ENCODE measurements around the gene NTF4.
"Not testable (repeated sequence)": the region's sequence is repeated elsewhere in the genome, so short reads cannot be mapped to it uniquely, and the experiment has no call there.

NTF4 gene

DNA sequence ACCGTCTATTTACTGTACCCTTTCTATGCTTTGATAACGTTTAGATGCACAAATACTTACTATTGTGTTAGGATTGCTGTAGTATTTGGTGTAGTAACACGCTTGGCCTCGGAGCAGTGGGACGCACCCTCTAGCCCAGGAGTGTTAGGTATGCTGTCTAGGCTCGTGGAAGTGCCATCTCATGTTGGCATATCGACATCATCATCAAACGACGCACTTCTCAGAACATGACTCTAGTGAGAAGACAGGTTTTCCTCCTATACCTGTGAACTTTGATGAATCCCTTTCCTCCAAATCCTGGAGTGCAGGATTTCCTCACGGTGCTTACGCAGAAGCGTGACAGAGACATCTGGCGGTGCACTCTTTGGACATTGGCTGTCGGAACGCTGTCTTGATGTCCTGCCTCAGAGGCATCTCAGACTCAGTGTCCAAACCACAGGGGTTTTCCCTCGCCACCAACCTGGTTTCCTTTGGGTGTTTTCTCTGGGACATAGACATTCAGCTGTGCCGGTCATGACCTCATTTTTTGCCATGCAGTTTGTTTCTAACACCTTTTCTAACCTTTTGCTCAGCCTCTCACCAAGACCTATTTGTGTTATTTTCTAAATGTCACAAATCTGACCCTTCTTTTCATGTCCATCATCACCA lies 26.9 kb upstream of the NTF4 start:
- DNase-seq (ENCODE audit: low spot score) = no peak

DNA sequence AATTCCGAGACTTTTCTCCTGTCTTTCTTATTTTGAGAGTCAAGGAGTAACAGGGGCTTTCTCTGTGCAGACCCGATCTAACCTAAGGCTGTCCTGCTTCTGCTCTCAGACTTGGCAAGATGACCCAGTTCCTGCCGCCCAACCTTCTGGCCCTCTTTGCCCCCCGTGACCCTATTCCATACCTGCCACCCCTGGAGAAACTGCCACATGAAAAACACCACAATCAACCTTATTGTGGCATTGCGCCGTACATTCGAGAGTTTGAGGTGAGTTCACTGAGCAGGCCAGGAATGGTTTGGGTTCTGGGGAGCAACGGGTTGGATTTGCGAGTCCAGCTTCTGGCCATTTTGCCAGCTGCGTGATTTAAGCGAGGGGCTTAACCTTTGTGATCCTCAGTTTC lies 21.7 kb upstream of the NTF4 start:
- no peak for DNase-seq (ENCODE audit: low spot score)

DNA sequence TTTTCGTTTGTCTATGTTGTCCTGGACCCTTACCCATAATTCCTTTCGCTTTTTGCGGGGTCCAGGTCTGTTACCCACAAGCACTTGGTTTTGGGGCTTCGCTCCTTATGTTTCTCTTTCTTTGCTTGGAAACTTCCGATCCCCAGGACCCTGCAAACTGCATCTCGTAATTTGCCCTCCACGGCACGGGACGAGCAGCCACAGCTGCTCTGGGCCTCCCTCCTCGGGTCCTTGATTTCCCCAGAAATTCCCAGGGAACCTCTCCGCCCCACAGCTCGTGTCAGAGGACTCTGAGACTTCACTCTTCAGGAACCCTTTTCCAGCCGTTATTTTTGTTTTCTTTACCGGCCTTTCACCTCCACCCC lies 21.2 kb upstream of the NTF4 start:
- no peak for DNase-seq (ENCODE audit: low spot score)

DNA sequence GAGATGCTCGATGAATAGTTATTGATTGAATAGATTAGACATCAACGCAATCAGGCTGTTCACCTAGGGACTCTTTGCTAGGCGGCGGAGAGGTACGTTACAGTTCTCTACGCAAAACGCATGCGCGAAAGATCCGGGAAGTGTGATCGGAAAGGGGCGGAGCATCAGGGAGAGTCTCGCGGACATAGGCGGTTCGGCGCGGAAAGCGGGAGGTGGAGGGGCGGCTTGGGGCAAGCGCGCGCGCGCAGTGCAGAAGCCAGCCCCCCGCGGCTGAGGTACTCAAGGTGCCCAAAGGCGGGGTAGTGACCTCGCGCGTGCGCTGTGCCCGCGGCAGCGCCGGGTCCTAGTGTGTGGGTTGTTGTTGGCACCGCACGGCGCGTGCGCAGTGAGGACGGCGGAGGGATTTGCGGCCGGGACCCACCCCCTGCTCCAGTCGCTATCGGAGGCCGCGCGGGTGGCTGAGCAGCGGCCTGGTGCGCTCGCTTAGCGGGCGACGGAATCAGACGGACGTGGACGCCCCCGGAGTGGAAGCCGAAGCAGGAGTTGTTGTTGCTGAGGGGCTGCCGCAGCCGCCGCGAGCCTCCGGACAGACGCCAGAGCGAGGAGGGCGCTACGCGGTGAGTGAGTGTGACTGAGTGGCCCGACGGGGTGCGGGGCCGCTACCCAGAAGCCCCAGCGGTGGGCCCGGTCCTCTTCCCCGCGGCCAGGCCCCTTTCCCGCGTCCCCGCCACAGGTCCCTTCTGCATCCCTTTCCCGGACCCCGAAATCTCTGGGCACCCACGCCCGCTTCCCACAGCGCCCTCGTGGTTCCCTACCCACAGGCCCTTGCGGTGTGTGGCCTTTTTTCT lies 20.6 kb upstream of the NTF4 start, which contains the start of gene SNRNP70:
TSS of gene SNRNP70 (plus strand) at position 432 of the 848 bp plus-strand sequence. CDS start 964 bp downstream, outside the sequence.
- peak; percentile 100 for DNase-seq (ENCODE audit: low spot score)

DNA sequence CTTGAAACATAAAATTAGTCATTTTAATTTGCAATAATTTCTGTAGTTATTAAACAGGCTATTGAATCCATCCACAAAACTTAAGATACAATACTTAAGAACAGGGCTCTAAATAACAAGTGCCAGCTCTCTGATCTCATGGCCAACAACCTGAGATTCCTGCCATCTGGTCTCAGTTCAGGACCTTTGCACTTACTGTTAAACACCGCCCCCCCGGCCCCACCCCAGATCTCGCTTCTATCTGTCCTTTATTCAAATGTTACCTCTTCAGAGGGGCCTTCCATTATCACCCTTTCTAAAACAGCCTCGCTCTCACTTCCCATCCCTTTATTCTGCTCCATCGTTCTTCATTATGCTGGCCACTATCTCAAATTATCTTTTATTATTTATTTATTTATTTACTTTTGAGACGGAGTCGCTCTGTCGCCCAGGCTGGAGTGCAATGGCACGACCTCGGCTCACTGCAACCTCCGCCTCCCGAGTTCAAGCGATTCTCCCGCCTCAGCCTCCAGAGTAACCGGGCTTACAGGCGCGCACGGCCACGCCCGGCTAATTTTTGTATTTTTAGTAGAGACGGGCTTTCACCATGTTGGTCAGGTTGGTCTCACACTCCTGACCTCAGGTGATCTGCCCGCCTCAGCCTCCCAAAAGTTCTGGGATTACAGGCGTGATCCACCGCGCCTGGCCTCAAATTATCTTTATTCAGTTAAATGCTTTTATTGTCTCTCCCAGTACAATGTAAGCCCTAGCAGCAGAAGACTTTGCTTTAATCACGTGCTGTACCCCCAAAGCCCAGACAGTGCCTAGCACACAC lies 19.8 kb upstream of the NTF4 start:
- DNase-seq (ENCODE audit: low spot score) = no peak

DNA sequence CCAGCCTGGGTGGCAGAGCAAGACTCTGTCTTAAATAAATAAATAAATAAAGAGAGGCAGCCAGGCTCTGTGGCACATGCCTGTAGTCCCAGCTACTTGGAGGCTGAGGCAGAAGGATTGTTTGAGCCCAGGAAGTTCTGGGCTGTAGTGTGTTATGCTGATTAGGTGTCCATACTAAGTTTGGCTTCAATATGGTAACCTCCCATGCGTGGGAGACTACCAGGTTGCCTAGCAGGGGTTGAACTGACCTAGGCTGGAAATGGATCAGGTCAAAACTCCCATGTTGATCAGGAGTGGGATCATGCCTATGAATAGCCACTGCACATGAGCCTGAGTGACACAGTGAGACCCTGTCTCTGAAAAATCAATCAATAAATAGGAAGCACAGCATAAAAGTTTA lies 16.7 kb upstream of the NTF4 start:
- no peak for DNase-seq (ENCODE audit: low spot score)

DNA sequence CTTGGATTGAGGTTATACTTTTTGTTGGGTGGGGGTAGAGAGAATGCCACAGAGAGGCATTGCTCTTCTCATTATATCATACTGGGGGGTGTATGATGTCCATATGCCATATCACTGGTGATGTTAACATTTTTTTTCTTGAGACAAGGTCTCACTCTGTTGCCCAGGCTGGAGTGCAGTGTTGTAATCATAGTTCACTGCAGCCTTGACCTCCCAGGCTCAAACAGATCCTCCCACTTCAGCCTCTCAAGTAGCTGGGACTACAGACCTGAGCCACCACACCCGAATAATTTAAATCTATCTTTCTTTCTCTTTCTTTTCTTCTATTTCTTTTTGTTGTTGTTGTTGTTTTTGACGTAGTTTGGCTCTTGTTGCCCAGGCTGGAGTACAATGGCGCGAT lies 15.8 kb upstream of the NTF4 start:
- DNase-seq (ENCODE audit: low spot score) = no peak

DNA sequence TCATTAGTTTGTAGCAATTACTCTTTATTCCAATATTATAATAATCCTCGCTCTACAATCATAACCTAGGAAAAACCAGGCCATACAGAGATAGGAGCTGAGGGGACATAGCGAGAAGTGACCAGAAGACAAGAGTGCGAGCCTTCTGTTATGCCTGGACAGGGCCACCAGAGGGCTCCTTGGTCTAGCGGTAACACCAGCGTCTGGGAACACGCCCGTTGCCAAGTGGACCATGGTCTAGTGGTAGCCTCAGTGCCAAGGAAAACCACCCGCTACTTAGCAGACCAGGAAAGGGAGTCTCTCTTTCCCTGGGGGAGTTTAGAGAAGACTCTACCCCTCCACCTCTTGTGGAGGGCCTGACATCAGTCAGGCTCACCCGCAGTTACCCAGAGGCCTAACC lies 10.3 kb upstream of the NTF4 start:
- not testable (repeated sequence) for DNase-seq (ENCODE audit: low spot score)

DNA sequence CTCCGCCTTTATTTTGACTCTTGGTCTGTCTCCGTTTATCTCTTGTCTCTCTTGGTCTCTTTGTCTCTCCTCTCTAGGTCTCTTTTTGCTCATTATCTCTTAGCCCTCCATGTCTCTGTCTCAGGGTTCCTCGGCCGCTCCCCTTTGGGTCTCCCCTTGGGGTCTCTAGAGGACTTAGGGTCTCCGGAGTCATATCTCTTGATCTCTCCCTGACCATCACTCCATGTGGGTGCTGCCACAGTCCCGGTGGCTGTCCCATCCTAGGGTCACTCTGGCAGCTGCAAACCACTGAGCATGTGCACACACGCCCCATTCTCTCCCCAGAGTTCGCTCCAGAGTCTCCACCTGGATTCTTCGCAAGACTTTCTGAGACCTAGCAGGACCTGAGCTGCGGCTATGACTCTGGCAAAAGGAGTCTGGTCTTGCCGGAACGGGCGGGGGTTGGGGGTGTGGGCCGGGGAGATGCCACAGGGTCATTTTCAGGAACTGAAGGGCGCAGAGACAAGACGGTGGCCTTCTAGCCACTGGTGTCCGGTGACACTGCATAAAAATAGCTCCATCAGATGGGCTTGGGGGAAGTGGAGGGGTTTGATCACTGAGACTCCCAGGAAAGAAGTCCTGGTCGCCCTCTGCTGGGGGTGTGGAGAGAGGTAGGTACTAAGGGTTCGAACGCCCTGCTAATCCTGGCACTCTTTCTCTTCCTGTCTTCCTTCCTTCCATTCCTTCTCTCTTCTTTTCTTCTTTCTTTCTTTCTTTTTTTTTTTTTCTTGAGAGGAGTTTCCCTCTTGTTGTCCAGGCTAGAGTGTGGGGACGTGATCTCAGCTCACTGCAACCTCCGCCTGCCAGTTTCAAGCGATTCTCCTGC lies 9.1 kb upstream of the NTF4 start:
- no peak for DNase-seq (ENCODE audit: low spot score)

DNA sequence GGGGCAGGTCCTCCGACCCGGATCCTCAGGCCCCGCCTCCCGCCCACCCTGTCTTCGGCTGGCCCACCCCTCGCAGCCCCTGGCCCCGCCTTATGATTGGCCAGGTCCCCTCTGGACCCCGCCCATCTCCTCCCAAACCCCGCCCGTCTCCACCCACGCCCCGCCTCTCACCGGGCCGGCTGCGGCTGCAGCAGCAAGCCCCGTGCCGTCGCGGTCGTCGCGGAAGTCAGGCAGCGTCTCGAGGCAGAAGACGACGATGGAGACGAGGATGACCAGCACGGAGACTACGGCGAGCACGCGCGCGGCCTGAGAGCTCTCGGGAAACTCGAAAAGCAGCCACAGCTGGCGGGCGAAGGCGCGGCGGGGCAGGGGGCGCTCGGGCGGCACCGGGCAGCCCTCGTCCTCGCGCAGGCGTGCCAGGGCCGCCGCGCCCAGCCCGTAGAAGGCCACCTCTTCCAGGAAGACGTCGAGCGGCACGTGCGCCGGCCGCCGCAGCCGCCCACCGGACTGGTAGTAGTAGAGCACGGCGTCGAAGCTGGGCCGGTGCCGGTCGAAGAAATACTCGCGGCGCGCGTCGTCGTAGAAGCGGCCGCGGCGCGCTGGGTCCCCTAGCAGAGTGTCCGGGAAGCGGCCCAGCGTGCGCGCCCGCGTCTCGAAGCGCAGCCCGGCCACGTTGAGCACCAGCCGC lies 7.4 kb upstream of the NTF4 start:
- DNase-seq (ENCODE audit: low spot score) = no peak

DNA sequence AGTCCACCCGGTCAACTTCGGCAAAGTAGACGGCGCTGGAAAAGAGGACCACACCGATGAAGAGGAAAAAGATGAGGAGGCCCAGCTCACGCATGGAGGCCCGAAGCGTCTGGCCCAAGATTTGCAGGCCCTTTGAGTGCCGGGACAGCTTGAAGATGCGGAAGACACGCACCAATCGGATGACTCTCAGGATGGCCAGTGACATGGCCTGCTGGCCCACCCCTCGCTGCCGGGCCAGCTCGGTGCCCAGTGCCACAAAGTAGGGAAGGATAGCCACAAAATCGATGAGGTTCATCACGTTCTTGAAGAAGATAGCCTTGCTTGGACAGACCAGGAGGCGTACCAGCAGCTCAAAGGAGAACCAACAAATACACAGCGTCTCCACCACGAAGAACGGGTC lies 5.8 kb upstream of the NTF4 start:
- no peak for DNase-seq (ENCODE audit: low spot score)

DNA sequence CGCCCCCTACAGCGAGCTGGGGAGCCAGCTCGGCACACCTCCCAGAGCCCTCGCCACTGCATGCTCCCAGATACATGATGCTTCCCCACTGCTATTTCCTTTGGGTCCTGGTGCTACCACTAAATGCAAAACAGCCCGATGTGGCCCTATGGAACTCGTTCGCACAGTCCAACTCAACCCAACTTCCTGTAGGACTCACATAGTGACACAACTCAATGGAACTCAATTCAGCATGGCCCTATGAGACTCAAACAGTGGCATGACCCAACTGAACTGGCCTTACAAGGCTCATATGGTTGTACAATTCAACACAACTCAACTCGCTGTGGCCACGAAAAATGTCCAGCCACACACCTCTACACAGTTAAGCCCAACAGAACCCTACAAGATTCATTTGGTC lies 4.4 kb upstream of the NTF4 start:
- no peak for DNase-seq (ENCODE audit: low spot score)

DNA sequence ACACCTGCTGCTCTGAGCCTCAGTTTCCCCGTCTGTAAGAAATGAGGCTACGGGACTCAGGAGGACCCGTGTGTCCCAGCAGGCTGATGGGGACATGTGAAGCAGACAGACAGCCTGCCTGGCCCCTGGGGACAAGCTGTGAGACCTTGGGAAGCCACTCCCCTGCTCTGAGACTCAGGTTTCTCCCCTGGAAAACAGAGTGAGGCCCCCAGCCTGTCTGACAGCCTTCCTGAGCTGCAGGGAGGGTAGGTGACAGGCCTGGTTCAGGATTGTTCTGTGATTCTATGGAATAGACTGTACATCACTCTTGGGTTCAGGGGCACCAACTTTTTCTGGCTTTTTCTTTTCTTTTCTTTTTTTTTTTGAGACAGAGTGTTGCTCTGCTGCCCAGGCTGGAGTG lies 2.9 kb upstream of the NTF4 start:
- no peak for DNase-seq (ENCODE audit: low spot score)

DNA sequence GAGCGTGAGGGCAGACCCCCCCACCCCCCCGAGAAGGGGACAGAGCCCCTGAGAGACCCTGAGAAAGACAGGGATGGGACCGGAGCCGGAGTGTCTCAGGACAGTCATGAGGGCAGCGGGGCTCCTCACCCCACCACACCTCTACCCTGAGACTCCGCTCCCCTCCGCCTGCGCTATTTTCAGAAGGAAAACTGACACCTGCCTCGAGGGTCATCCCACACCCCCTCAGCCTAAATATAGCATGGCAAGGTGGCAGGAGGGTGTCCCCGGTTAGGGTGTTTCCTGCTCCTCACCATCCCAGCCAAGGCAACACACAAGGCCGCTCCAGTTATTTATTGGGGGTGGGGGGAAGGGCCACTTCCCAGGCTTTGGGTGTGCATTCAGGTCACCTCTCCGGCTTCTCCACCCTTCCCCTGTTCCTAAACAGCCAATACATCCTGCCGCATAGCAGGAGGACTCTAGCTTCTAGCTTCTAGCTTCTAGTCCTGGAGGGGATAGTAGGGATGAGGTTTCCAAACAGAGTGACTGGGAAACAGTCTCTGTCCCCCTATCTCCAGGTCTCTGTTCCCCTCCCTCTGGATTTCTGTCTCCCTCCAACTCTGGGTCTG lies 1.4 kb upstream of the NTF4 start:
- DNase-seq (ENCODE audit: low spot score) = no peak

DNA sequence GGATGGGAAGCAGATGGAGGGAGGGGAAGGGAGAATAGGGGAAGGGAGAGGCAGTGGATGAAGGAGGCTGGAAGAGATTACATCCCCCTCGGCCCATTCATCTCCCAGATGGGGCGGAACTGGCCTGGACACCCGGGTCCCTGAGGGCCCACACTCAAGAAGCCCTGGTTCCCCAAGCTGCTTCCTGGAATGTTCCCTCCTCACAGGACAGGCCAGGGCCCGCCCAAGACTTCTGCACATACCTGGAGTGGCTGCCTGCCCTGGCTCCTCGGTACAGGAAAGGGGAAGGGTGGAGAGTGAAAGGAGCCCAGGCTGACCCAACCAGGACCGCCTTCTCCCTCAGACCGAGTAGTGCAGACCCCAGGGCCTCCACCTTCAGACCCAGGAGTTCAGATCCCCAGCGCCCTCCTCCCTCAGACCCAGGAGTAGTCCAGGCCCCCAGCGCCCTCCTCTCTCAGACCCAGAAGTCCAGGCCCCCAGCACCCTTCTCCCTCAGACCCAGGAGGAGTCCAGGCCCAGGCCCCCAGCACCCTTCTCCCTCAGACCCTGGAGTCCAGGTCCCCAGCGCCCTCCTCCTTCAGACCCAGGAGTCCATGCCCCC lies 489 bp downstream of the NTF4 start:
- DNase-seq (ENCODE audit: low spot score) = no peak

DNA sequence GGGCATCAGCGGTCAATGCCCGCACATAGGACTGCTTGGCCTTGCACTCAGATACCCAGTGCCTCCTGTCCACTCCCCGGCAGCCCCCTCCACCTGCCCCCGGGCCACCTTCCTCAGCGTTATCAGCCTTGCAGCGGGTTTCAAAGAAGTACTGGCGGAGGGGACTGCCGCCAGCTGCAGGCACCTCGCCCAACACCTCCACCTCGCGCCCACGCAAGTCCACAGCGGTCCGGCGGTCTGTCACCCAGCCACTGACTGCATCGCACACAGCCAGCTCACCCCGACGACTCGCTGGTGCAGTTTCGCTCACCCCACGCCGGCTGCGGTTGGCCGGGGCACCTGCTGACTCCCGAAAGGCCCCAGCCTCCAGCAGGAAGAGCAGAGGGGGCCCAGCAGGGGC lies 3.2 kb downstream of the NTF4 start:
- no peak for DNase-seq (ENCODE audit: low spot score)

DNA sequence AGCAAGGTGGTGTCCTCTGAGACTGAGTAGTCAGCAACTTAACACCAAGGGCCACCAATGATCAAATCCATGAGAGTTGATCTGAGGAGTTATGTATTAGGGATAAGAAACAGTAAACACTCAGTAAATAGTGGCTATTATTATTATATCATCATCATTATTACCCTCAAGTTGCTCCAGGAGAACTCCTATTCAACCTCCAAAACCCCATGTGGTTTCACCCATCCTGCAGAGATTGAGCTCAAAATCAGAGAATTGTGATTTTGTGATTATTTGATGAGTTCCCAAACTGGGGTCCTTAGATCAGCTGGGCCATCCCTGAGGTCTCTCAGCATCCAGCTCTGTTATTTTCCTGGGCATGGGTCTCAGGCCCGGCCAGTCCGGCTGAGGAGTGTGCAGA lies 3.6 kb downstream of the NTF4 start:
- DNase-seq (ENCODE audit: low spot score) = no peak

DNA sequence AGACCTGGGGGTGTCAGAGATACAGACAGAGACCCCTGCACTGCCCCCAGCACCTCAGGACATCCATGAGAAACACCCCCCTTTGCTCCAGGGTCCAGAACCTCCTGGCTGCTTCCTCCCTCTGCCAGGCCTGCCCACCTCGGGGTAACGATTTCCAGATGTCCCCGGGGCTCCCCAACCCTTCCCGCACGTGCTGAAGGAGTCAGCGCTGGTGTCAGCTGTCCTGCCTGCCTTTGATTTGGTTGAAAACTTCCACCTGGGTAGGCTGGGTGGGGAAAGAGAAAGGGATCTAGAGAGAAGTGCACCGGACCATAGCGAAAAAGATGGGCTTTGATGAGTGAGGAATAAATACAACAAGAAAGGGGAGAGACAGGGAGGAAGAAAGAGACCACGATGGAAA lies 5.6 kb downstream of the NTF4 start:
- DNase-seq (ENCODE audit: low spot score) = no peak

DNA sequence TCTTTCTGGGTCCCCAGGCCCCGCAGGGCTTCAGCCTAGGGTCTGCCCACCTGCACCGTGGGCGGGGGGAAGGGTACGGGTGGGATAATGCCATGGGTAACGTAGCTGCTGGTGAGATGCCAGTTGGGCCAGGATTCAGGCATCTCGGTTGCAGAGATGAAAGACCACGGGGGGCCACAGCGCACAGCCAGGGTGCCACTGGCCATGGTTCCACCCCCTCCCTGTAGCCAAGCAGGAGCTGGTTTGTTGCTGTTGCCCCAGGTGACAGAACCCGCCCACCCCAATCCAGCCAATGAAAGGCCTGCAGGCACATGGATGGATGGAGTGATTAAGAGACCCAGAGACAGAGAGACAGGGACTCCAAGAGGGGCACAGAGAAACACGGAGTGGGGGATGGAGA lies 6.1 kb downstream of the NTF4 start:
- DNase-seq (ENCODE audit: low spot score) = no peak

DNA sequence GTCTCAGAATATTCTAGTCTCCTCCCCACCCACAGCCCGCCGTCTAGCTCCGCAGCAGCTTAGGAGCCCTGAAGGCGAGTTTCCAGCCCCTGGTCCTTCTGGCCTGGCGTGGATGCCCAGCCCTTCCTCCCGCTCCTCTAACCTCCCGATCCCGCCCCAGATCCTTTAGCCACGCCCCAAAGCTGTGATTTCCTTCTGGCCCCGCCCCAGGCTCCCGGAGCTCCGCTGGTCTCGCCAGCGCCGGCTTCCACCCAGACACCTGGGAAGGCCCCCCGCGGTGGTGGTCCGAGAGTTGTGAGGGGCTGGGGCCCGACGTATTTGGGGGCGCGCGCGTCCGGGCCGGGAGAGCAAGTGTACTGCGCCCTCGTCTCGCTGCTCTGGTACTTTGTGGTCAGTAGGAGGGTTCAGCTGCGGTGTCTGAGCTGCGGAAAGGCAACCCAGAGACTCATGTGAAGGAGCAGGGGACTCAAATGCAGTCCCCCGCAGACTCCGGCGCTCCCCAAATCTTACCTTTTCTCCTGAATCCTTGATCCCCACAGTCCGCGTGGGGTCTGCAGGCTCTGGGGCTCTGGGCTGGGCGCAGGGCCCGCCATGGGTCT lies 6.9 kb downstream of the NTF4 start, which contains the start of gene CGB7:
TSS of gene CGB7 (minus strand) at position 114 of the 599 bp plus-strand sequence. CDS start 2,374 bp downstream, outside the sequence.
- DNase-seq (ENCODE audit: low spot score) = peak; percentile 13
